ENCODE measurements around the gene SYS1.

DNA sequence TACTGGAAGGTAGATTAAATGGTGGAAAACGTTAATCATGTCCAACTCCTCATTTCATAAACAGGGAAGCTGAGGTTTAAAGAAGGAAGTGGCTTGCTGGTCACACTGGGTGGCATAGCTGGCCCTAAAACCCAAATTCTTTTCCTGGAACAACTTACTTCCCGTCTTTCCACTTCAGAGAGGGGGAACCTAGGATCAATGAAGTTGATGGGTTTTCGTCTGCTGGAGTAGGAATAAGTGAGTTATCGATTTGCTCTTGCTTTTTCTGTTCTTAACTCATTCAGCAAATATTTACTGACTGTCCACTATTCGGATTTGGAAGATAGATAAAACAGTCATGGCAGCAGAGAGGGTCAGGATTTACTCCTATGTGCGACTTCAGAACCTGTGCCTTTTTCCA lies 1.2 kb upstream of the SYS1 start:
- TF ChIP-seq, protein P1, sequence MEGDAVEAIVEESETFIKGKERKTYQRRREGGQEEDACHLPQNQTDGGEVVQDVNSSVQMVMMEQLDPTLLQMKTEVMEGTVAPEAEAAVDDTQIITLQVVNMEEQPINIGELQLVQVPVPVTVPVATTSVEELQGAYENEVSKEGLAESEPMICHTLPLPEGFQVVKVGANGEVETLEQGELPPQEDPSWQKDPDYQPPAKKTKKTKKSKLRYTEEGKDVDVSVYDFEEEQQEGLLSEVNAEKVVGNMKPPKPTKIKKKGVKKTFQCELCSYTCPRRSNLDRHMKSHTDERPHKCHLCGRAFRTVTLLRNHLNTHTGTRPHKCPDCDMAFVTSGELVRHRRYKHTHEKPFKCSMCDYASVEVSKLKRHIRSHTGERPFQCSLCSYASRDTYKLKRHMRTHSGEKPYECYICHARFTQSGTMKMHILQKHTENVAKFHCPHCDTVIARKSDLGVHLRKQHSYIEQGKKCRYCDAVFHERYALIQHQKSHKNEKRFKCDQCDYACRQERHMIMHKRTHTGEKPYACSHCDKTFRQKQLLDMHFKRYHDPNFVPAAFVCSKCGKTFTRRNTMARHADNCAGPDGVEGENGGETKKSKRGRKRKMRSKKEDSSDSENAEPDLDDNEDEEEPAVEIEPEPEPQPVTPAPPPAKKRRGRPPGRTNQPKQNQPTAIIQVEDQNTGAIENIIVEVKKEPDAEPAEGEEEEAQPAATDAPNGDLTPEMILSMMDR (IDR thresholded peaks at IDR 0.05), result no peak
- TF ChIP-seq POLR2A (IDR thresholded peaks at IDR 0.05), result no peak
- no peak for TF ChIP-seq POLR2AphosphoS5 (IDR thresholded peaks at IDR 0.05)
